ENCODE results near the gene AKT3. TPM values are rescaled to one million over a fixed set of nuclear protein-coding genes. Genes with fewer than 3 reads are reported as not detected.

The AKT3 gene
- total and polyA plus RNA-seq, 2 experiments from 2014 or later, result 3.5 to 13.0 TPM

- 92% methylated on average over 2 of the region's 2 CpGs for WGBS (ENCODE audit: low lambda C conversion rate, missing lambda C conversion rate)
Measured at GRCh38 chr1:243525085-243525487, 325.0 kb downstream of the AKT3 start.

DNA sequence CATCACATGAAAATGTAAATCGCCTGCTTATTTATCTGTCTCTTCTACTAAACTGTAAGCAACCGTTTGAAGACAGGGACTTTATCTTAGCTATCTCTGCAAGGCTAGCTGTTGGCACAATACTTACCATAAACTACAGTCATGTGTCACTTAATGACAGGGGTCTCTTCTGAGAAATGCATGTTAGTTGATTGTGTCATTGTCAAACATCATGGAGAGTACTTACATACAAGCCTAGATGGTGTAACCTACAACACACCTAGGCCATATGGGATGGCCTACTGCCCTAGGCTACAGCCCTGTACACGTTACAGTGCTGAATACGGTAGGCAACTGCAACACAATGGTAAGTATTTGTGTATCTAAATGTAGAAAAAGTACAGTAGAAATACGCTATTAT is 326.3 kb downstream of the AKT3 start:
- TF ChIP-seq, protein P1, sequence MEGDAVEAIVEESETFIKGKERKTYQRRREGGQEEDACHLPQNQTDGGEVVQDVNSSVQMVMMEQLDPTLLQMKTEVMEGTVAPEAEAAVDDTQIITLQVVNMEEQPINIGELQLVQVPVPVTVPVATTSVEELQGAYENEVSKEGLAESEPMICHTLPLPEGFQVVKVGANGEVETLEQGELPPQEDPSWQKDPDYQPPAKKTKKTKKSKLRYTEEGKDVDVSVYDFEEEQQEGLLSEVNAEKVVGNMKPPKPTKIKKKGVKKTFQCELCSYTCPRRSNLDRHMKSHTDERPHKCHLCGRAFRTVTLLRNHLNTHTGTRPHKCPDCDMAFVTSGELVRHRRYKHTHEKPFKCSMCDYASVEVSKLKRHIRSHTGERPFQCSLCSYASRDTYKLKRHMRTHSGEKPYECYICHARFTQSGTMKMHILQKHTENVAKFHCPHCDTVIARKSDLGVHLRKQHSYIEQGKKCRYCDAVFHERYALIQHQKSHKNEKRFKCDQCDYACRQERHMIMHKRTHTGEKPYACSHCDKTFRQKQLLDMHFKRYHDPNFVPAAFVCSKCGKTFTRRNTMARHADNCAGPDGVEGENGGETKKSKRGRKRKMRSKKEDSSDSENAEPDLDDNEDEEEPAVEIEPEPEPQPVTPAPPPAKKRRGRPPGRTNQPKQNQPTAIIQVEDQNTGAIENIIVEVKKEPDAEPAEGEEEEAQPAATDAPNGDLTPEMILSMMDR (IDR thresholded peaks at IDR 0.05; ENCODE audit: poor library complexity), result no peak
- no peak for TF ChIP-seq EZH2 (IDR thresholded peaks at IDR 0.05; ENCODE audit: borderline replicate concordance)
- TF ChIP-seq EZH2phosphoT487 (IDR thresholded peaks at IDR 0.05; ENCODE audit: low read depth, severe bottlenecking, unreplicated experiment), result no peak
- H3K27ac ChIP-seq, result no peak overlapping the region
- no peaks in the 10 kb centered on the region for H3K27me3 ChIP-seq
- no peak for DNase-seq (ENCODE audit: low spot score)
- no peak overlapping the region for H2AFZ ChIP-seq
- peaks cover 4% of the 10 kb centered on the region for H3K9me3 ChIP-seq (ENCODE audit: low read depth)
- H3K36me3 ChIP-seq (replicated peaks; ENCODE audit: insufficient read depth, low read depth), result no peaks in the 10 kb centered on the region
- no peaks in the 10 kb centered on the region for H3K9me2 ChIP-seq (replicated peaks; ENCODE audit: insufficient read depth)
- H3K79me2 ChIP-seq, result no peaks in the 10 kb centered on the region
- H3K4me1 ChIP-seq (ENCODE audit: insufficient read depth), result no peaks in the 10 kb centered on the region
- no peak overlapping the region for H3K4me3 ChIP-seq
- no peak overlapping the region for H3K4me2 ChIP-seq
- WGBS (ENCODE audit: low lambda C conversion rate, missing lambda C conversion rate), result 90% methylated on average over 5 of the region's 5 CpGs
- no peaks in the 10 kb centered on the region for H4K20me1 ChIP-seq (ENCODE audit: insufficient read depth, poor library complexity, severe bottlenecking)

More at GRCh38 chr1:243525085-243525487, 325.0 kb downstream of the AKT3 start:
- Histone ChIP-seq H3K4me3 (no peak overlapping the region), H3K27ac (no peak overlapping the region), H3K9me3 (ENCODE audit: low read depth) (peaks cover 4% of the 10 kb centered on the region), H2AFZ (no peak overlapping the region), H3K4me1 (ENCODE audit: insufficient read depth) (no peaks in the 10 kb centered on the region), H3K9me2 (replicated peaks; ENCODE audit: insufficient read depth) (no peaks in the 10 kb centered on the region), H3K27me3 (no peaks in the 10 kb centered on the region), H3K36me3 (replicated peaks; ENCODE audit: insufficient read depth, low read depth) (no peaks in the 10 kb centered on the region), H3K4me2 (no peak overlapping the region), H4K20me1 (ENCODE audit: insufficient read depth, poor library complexity, severe bottlenecking) (no peaks in the 10 kb centered on the region), H3K79me2 (no peaks in the 10 kb centered on the region)
- DNase-seq (ENCODE audit: low spot score), result no peak
- TF ChIP-seq, protein P1 (IDR thresholded peaks at IDR 0.05; ENCODE audit: poor library complexity), result no peak
- no peak for TF ChIP-seq EZH2phosphoT487 (IDR thresholded peaks at IDR 0.05; ENCODE audit: low read depth, severe bottlenecking, unreplicated experiment)
- no peak for TF ChIP-seq EZH2 (IDR thresholded peaks at IDR 0.05; ENCODE audit: borderline replicate concordance)

DNA sequence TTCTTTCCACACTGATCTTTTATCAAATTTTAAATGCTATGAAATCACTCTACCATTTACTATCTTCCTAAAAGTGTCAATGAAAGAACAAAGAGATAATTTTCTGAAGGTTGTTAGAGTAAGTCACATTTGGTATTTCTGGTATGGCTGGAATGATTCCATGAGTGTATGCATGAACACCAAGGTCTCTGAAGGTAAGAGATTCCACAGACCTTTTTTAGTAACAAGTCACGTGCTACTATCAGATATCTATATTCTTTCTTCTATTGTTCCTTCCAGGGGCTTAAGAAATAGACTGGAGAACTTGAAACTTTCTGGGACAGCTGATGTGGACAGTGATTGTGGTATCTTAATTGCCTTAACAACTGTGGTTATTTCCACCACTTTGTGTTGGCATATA is 329.2 kb downstream of the AKT3 start:
- peaks cover 6% of the 10 kb centered on the region for H3K9me3 ChIP-seq (ENCODE audit: low read depth)
- TF ChIP-seq, protein P1 (IDR thresholded peaks at IDR 0.05; ENCODE audit: poor library complexity), result no peak
- TF ChIP-seq EZH2phosphoT487 (IDR thresholded peaks at IDR 0.05; ENCODE audit: low read depth, severe bottlenecking, unreplicated experiment) (no peak), EZH2 (IDR thresholded peaks at IDR 0.05; ENCODE audit: borderline replicate concordance) (no peak)
- no peak overlapping the region for H3K27ac ChIP-seq
- no peaks in the 10 kb centered on the region for H3K36me3 ChIP-seq (replicated peaks; ENCODE audit: insufficient read depth, low read depth)
- no peak overlapping the region for H2AFZ ChIP-seq
- no peak overlapping the region for H3K4me2 ChIP-seq
- no peaks in the 10 kb centered on the region for H3K9me2 ChIP-seq (replicated peaks; ENCODE audit: insufficient read depth)
- no peaks in the 10 kb centered on the region for H3K27me3 ChIP-seq
- H3K79me2 ChIP-seq, result no peaks in the 10 kb centered on the region
- H4K20me1 ChIP-seq (ENCODE audit: insufficient read depth, poor library complexity, severe bottlenecking), result no peaks in the 10 kb centered on the region
- no peak for DNase-seq (ENCODE audit: low spot score)
- WGBS (ENCODE audit: low lambda C conversion rate, missing lambda C conversion rate), result 40% methylated on average over 1 of the region's 1 CpG
- H3K4me3 ChIP-seq, result no peak overlapping the region
- no peaks in the 10 kb centered on the region for H3K4me1 ChIP-seq (ENCODE audit: insufficient read depth)

DNA sequence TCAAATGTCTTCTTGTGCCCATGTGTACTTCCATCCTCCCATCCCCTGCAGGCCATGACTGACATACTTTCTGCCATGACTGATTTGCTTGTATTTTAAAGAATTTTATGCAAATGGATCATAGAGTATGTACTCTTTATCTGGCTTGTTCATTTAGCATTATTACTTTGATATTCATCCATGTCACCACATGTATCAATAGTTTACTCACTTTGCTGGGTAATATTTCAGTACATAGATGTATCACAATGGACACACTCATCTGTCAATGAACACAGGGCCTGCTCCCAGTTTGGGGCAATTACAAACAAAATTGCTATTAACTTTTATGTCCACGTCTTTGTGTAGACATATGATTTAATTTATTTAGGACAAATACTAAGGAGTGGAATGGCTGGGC is 335.1 kb downstream of the AKT3 start:
- no peak for TF ChIP-seq EZH2 (IDR thresholded peaks at IDR 0.05; ENCODE audit: borderline replicate concordance)
- TF ChIP-seq, protein P1 (IDR thresholded peaks at IDR 0.05; ENCODE audit: poor library complexity), result no peak
- TF ChIP-seq EZH2phosphoT487 (IDR thresholded peaks at IDR 0.05; ENCODE audit: low read depth, severe bottlenecking, unreplicated experiment), result no peak
- H3K27me3 ChIP-seq, result no peaks in the 10 kb centered on the region
- H3K9me3 ChIP-seq (ENCODE audit: low read depth), result peaks cover 6% of the 10 kb centered on the region
- H2AFZ ChIP-seq, result no peak overlapping the region
- no peak overlapping the region for H3K27ac ChIP-seq
- H3K79me2 ChIP-seq, result no peaks in the 10 kb centered on the region
- no peak overlapping the region for H3K4me2 ChIP-seq
- H3K9me2 ChIP-seq (replicated peaks; ENCODE audit: insufficient read depth), result no peaks in the 10 kb centered on the region
- no peaks in the 10 kb centered on the region for H3K36me3 ChIP-seq (replicated peaks; ENCODE audit: insufficient read depth, low read depth)
- no peaks in the 10 kb centered on the region for H4K20me1 ChIP-seq (ENCODE audit: insufficient read depth, poor library complexity, severe bottlenecking)
- no peak overlapping the region for H3K4me3 ChIP-seq
- no peaks in the 10 kb centered on the region for H3K4me1 ChIP-seq (ENCODE audit: insufficient read depth)
- DNase-seq (ENCODE audit: low spot score), result no peak
- WGBS (ENCODE audit: low lambda C conversion rate, missing lambda C conversion rate), result 82% methylated on average over 1 of the region's 1 CpG
